Erythroblast (primary cell): ENCODE results near the gene ADGRG3.
"Not testable (repeated sequence)": the region's sequence is repeated elsewhere in the genome, so short reads cannot be mapped to it uniquely, and the experiment has no call there.

Experiments
- DNase-seq, 2 experiments: peaks; one replicate each; lab custom pipeline; 2025; lab: John Stamatoyannopoulos, UW
- GATA1 ChIP-seq: IDR thresholded peaks from 2 replicates; pipeline ENCODE4 v1.6.1; 2011; ENCODE audit warnings: low read depth, mild to moderate bottlenecking, control low read depth, low read length, moderate library complexity
- POLR2A ChIP-seq: IDR thresholded peaks from 2 replicates; pipeline ENCODE4 v1.6.1; 2011; ENCODE audit warnings: mild to moderate bottlenecking, low read length

Gene ADGRG3

GRCh38 chr16:57721356-57722209 is 53.5 kb downstream of the ADGRG3 start:
- TF ChIP-seq POLR2A (no peak), GATA1 (no peak)
- no peak for DNase-seq

- DNase-seq, result no peak
- TF ChIP-seq GATA1 (no peak), POLR2A (no peak)
These were observed 54.0 kb downstream of the ADGRG3 start for GRCh38 chr16:57722210-57722499.

GRCh38 chr16:57722651-57723050 is 54.5 kb downstream of the ADGRG3 start:
- DNase-seq, result no peak
- TF ChIP-seq POLR2A (no peak), GATA1 (no peak)

- peak in 1 of 2 experiments; percentile 16 for DNase-seq
- TF ChIP-seq GATA1 (no peak), POLR2A (no peak)
These were observed 55.1 kb downstream of the ADGRG3 start for GRCh38 chr16:57723170-57723569.

GRCh38 chr16:57724531-57724930 is 56.4 kb downstream of the ADGRG3 start:
- TF ChIP-seq GATA1 (no peak), POLR2A (no peak)

GRCh38 chr16:57725151-57725550 is 57.0 kb downstream of the ADGRG3 start:
- no peak for TF ChIP-seq GATA1
- no peak for TF ChIP-seq POLR2A
- DNase-seq, result no peak

More at GRCh38 chr16:57724531-57724930, 56.4 kb downstream of the ADGRG3 start:
- DNase-seq, result no peak

GRCh38 chr16:57725554-57725953 is 57.4 kb downstream of the ADGRG3 start:
- no peak for TF ChIP-seq POLR2A
- no peak for TF ChIP-seq GATA1
- DNase-seq, result no peak

GRCh38 chr16:57725976-57726375 is 57.9 kb downstream of the ADGRG3 start:
- DNase-seq, result no peak
- TF ChIP-seq GATA1, result no peak
- no peak for TF ChIP-seq POLR2A

GRCh38 chr16:57726433-57726947 is 58.4 kb downstream of the ADGRG3 start:
- no peak for TF ChIP-seq GATA1
- TF ChIP-seq POLR2A, result no peak
- no peak for DNase-seq

GRCh38 chr16:57727610-57728009 is 59.5 kb downstream of the ADGRG3 start:
- TF ChIP-seq GATA1, result no peak
- TF ChIP-seq POLR2A, result no peak
- no peak for DNase-seq

- DNase-seq, result no peak
- TF ChIP-seq GATA1 (no peak), POLR2A (no peak)
These were observed 60.5 kb downstream of the ADGRG3 start for GRCh38 chr16:57728336-57729181.

GRCh38 chr16:57729182-57729484 is 61.0 kb downstream of the ADGRG3 start:
- TF ChIP-seq GATA1, result no peak
- no peak for TF ChIP-seq POLR2A
- DNase-seq, result no peak

- not testable (repeated sequence) for DNase-seq
These were observed 61.7 kb downstream of the ADGRG3 start for GRCh38 chr16:57729852-57730251.
